Measurements from ENCODE around the gene LST1.
"Not testable (repeated sequence)": the region's sequence is repeated elsewhere in the genome, so short reads cannot be mapped to it uniquely, and the experiment has no call there.

Gene LST1

DNA sequence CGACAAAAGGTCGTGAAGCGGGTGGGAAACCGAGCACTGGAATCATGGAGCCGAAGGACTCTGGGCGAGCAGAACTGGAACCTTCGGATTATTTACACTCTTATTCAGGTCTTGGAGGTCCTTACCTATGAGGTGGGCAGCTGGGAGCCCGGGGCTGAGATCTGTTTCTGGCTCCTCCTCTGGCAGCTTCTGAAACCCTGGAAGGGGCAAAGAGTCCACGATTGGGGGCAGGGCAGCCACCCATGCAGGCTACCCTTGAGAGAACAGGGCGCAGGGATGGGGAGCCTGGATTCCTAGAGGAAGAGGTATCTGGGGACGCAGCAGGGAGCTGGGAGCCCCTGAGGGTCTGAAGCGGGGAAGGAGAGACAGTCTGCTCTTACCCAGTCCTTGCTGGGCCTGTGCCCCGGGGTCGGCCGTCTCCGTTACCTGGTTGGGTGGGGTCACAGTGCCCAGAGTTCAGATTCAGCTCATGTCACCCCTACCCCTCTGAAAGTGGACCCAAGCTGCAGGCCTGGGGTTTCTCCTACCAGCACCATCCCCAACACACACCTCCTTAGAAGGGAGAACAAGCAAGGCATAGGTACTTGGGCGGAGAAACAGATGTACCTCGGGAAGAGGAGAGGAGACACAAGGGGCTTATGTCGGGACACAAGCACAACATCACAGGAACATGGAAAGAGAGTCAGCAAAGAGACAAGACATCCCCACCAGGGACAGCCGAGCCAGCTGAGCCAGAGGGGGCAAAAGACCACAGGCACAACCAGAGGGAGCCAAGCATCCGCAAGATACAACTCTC lies 4.4 kb upstream of the LST1 start:
- DNase-seq: peak; percentile 14

- DNase-seq: no peak
Measured at GRCh38 chr6:31582230-31582643, 3.8 kb upstream of the LST1 start, which contains the start of gene LTB. TSS of gene LTB (minus strand) at chr6:31582424. CDS start at chr6:31582417, 7 bp downstream.

GRCh38 chr6:31585491-31585890 lies 586 bp upstream of the LST1 start:
- DNase-seq: peak; percentile 62

DNA sequence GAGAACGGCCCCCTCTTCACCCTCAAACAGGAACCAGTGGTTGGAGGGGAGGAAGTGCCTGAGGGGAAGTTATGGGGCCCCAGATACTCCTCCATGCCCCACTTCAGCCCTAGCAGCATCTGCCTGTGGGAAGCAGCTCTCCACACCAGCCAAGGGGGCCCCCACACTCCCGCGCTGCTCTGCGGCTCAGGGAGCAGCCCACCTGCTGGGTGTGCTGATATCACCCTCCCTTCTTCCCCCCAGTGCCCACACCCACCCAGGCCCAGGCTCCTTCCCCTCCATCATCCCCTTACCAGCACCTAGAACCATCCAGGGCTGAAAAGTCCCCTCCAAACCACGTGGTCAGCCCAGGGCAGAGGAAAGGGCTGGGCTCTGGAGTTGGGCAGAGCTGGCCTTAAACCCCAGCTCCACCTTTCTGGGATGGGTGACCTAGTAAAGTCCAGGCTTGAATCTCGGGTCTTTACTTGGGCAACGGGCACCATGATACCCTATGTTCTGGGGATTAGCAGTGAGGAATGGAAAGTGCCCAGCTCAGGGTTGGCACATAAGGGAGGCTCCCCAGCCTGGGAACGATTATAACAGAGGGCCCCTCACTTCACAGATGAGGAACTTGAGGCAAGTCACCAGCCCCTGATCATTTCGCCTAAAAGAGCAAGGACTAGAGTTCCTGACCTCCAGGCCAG lies 663 bp downstream of the LST1 start:
- peak; percentile 20 for DNase-seq

DNA sequence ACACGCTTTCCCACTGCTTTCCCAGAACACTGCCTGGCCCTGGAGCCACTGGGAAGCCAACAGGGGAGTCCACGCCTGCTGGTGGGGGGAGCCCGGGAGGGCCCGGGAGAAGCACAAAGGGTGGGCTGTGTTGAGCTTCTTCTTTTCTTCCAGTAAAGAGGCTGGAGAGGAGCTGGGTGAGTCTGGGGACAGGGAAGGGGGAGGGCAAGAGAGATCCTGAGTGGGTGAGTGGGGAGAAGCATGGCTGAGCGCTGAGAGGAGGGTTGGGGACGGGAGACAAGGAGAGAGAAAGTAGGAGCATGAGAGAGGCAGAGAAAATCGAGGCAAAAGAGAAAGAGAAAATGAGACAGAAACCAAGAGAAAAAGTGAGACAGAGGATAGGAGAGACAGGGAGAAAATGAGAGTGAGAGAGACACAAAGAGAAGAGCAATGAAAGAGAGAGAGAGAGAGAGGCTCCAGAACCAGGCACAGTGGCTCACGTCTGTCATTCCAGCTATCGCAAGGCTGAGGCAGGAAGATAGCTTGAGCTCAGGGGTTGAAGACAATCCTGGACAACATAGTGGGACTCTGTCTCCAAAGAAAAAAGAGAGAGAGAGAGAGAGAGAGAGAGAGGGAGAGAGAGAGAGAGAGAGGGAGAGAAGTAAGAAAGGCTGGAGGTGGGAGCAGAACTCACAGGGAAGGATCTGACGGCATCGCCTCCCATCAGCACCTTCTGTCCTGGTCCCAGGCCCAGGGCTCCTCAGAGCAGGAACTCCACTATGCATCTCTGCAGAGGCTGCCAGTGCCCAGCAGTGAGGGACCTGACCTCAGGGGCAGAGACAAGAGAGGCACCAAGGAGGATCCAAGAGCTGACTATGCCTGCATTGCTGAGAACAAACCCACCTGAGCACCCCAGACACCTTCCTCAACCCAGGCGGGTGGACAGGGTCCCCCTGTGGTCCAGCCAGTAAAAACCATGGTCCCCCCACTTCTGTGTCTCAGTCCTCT lies 2.0 kb downstream of the LST1 start:
- no peak for DNase-seq

DNA sequence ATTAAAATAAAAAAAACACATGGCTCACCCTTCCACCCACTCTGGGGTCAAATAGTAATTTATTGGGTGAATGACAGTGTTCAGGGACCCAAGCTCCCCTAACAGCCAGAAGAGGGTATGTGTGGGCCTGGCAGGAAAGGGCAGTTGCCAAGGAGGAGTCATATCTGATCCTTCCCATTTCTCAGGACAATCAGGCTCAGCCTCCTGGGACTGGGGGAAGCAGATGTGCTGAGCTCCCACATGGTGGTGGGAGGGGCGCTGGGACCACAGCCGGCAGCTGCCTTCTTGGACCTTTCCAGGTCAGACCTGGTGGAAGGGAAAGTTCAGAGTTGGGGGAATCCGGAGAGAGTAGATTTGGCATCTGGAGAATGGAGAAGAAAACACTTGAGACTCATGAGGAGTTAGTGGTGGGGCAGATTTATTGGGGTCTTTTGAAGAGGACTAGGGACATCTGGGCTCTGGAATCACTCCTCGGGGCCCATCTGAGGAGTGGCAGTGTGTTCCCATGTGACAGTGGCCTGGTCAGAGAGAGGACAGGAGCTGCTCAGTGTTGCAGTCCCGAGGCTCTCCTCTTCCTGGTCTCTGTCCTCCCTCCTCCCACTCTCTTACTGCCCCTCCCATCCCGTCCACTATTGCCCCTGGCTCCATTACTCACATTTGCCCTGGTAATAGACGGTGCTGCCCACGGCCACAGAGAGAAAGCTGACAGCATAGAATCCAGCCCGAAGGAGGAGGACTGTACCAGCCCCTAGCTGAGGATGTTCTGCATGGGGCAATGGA lies 3.0 kb downstream of the LST1 start:
- no peak for DNase-seq

DNA sequence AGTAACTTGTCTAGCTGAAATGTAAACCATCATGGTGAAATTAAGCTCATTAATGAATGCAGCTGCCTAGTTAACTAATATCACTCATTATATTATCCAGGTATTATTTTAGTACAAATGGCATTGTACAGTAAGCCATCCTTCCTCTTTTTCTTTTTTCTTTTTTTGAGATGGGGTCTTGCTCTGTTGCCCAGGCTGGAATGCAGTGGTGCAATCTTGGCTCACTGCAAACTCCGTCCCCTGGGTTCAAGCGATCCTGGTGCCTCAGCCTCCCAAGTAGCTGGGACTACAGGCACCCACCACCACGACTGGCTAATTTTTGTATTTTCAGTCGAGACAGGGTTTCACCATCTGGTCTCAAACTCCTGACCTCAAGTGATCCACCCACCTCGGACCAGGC lies 4.6 kb downstream of the LST1 start:
- not testable (repeated sequence) for DNase-seq

- no peak for DNase-seq
Measured at GRCh38 chr6:31592396-31592771, 6.3 kb downstream of the LST1 start.

DNA sequence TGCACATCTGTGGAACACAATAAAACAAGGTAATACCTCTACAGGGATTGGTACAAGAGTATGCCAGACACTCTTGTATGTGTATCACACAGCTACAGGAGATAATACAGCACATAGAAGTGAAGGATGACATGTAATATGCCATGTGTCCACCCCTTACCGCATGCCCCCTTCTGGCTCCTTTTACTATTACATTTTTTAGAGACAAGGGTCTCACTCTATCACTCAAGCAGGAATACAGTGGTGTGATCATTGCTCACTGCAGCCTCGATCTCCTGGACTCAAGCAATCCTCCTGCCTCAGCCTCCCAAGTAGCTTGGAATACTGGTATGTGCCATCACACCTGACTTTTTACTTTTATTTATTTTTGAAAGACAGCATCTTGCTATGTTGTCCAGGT lies 10.9 kb downstream of the LST1 start:
- DNase-seq: peak; percentile 75

GRCh38 chr6:31607317-31607716 lies 21.2 kb downstream of the LST1 start:
- DNase-seq: no peak

DNA sequence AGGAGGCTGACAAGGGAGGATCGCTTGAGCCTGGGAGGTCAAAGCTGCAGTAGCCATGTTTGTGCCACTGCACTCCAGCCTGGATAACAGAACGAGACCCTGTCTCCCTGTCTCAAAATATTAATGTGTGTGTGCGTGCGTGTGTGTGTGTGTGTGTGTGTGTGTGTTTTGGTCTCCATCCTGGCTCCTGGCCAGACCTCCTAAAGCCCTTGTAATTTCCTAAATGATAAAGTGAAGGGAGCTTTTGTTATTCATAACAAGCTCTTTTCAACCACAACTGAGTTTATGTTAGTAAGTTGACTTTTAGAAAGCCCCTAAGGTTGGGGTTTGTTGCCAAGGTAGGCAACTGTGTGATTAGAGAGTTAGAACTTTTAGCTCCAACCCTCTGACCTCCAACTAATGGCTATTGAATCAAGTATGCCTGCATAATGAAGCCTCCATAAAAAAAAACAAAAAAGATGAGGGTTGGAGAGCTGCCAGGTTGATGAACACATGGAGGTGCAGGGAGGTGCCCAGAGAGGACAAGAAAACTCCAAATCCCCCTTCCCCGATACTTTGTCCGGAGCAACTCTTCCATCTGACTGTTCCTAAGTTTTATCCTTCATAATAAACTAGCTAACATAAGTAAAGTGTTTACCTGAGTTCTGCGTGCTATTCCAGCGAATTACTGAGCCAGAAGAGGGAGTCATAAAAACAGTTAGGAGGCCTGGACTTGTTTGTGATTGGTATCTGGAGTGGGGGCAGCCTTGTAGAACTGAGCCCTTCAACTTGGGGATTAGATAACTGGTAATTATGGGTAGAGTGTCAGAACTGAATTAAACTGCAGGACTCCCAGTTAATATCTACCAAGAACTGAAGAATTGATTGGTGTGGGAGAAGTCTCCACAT lies 23.7 kb downstream of the LST1 start:
- peak; percentile 63 for DNase-seq

DNA sequence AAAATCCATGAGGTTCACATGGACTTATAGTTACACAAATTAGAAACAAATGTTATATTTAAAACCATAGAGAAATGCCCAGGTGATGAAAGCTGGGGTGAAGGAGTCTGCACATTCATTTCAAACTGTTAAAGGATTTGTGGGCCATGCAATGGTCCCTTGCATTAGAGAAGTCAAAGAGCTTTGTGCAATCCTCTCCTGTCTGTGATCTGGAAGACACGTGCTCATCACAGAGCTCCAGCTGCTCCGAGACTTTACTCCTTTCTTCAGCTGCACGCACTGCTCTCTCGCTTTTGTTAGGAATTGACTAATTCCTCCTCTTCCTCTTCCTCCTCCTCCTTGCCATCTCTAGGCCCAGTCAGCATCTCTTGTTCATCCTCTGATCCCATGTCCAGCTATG lies 24.9 kb downstream of the LST1 start:
- no peak for DNase-seq

DNA sequence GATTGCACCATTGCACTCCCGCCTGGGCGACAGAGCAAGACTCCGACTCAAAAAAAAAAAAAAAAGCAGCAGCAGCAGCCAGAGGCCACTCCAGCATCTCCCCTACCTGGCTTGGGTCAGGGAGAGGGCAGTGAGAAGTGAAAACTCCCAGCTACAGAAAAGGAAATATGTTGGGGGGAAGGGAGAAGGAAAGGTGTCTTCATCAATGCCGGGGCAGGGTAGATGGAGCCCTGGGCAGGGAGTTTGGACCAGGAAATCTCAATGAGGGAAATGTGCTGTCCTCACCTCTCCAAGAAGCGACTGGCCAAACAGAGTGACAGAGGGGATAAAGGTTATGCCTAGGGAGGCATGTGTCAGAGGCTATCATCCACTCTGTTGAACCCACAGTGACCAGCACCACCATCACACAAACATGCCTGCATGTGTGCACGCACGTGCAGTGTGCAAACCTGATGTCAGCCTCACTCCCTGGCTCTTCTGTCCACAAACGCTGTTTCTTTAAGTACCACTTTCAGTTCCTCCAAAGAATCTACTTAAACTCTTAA lies 28.1 kb downstream of the LST1 start:
- no peak for DNase-seq

DNA sequence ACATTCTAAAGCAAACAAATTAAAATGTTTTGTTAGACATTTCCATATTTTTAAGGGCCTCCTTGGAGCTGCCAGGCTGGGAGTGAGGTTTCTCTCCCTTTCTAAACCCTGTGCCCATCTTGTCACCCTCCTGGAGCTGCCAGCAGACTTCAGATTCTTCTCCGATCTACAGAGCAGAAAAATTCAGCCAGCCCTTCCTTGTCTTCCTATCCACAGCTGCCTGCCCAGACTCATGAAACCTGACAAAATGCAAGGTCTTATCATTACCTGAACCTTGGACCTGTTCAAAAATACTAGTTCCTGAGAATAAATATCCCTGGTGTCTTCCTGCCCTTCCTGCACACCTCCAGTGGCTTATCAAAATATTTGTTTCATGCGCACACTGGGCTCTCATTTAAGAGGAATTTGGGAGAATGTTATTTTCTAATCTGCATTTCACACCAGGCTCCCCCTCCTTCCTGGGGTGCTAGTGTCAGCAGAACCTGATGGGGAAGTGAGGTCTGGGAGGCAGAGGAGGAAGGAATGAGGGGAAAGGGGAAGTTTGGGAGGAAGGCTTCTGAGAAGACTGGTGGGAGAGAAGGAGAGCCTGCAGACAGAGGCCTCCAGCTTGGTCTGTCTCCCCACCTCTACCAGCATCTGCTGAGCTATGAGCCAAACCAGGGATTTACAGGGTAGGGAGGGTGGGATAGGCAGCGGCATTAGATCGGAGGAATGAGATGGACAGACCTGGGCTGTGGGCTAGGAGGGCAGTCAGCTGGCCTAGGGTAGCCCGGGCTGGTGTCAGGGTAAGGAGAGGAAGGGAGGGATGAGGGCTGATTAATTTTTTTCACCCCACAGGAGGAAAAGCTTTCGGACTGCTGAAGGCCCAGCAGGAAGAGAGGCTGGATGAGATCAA lies 28.9 kb downstream of the LST1 start, which contains the start of gene AIF1:
Gene AIF1, plus strand, starts transcription at position 551 of the 895 bp plus-strand sequence. Its CDS starts 96 bp downstream, at position 647.
- DNase-seq: no peak

GRCh38 chr6:31615748-31616147 lies 29.7 kb downstream of the LST1 start:
- DNase-seq: no peak

DNA sequence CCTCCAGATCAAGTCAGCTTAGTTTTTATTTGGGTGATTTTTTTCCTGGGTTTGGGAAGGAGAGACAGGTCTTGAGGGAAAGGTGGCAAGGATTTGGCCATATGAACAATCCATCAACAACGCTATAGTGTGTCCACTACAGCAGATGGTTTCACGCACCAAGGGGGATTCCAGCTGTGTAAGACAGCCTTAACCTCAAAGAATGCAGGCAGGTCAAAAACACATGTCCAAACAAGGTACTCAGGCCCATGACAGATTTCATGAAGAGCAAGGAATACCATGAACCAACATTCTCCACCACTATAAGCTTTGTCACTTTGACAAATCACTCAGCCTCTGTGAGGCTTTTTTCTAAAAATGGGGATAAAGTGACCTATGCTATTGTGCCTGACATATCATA lies 30.9 kb downstream of the LST1 start:
- DNase-seq: no peak

- DNase-seq: peak; percentile 99
Measured at GRCh38 chr6:31619805-31620585, 33.9 kb downstream of the LST1 start.

DNA sequence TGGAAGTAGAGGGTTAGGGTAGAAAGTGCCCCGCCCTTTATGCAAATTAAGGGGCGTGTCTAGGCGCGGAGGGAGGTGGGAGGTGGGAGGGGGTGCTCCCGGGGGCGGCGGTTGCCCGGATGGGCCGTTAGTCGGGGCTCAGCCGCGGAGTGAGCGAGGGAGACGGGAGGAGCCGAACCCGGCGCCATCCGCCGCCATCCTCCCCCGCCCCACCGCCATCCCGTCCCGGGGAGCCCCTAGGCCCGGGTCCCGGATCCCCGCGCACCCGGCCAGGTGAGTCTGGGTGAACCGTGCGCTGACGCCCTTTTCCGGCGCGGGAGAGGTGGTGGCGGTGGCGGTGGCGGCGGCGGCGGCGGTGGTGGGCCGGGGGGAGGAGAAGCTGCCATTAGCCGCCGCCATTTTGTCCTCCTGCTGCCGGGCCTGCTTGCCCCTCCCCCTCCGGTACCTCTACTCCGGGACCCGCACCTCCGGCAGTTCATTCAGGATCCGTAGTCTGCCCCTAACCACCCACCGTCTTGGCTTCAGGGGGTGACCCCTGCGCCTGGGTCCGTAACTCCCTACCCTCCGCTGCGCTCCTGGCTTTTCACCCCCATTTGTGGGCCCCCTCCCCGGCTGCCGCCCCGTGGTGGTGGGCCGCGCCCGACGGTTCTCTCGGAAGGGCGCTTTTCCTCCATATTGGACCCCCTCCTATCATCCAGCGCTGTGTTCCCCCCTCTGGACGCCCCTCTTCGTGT lies 34.7 kb downstream of the LST1 start, which contains the start of gene PRRC2A:
Gene PRRC2A, plus strand, starts transcription at position 130 of the 734 bp plus-strand sequence. CDS start 2,075 bp downstream, outside the sequence.
- peak; percentile 78 for DNase-seq

All from hematopoietic multipotent progenitor cell treated with erythropoietin and hydrocortisone succinate and interleukin-3 and kit ligand, for 8 days (in vitro differentiated cells).